HG03565 (cell line): ENCODE measurements around the gene SEC14L5.
"Not testable (repeated sequence)": the region's sequence is repeated elsewhere in the genome, so short reads cannot be mapped to it uniquely, and the experiment has no call there.

Experiments
- ATAC-seq: cut with Tn5 transposase; IDR thresholded peaks from one replicate; pipeline ENCODE4 v1.9.1; 2021; ENCODE audit warnings: mild to moderate bottlenecking, moderate library complexity; ENCODE audit not compliant: unreplicated experiment

SEC14L5 gene

DNA sequence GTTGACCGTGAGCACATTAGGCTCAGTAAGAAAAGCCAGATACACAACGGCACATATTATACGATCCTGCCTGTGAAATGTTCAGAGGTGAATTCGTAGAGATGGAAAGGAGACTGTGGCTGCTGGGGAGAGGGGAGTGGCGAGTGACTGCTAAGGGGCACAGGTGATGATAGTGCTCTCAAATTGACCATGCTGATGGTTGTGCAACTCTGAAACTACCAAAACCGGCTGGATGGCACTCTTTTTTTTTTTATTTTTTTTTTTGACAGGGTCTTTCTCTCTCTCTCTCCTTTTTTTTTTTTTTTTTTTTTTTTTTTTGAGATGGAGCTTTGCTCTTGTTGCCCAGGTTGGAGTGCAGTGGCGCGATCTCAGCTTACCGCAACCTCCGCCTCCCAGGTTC is 8.1 kb upstream of the SEC14L5 start:
- ATAC-seq: no peak

DNA sequence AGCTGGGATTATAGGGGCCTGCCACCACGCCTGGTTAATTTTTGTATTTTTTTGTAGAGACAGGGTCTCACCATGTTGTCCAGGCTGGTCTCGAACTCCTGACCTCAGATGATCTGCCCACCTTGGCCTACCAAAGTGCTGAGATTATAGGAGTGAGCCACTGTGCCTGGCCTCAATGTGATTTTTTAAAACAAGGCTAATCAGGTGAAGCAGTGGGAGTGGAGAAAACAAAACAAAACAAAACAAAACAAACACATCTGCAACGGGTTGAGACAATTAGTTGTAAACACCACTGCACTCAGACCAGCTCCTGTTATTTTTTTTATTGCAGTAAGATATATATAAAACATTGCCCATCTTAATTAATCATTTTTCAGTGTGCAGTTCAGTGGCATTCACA is 6.5 kb upstream of the SEC14L5 start:
- not testable (repeated sequence) for ATAC-seq

DNA sequence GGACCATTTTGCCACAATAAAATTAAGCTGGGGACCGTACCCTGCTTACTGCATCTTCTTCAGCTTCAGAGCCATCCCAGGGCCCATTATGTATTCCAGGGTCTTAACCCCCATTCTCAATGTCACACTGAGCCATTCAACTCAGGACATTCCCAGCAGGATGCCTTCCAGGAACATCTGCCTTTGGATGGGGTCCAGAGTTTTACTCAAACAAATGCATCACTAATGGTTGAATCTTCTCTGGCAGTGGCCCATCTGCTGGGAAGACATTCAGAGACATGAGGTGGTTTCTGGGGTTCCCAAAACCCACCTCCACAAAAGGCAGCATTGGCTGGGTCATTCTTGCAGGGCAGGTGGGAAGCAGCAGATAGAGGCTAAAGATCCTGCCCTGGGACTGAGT is 3.4 kb upstream of the SEC14L5 start:
- no peak for ATAC-seq

DNA sequence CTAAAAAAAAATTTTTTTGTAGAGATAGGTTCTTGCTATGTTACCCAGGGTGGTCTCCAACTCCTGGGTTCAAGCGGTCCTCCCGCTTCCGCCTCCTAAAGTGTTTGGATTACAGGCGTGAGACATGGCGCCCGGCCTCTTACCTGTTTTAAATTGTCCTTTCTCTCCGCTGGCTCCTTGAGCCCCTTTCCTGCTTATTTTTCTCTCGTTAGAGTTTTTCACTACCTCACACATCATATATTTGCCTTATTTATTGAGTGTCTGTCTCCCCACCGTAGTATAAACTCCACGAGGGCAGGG is 760 bp upstream of the SEC14L5 start:
- no peak for ATAC-seq

DNA sequence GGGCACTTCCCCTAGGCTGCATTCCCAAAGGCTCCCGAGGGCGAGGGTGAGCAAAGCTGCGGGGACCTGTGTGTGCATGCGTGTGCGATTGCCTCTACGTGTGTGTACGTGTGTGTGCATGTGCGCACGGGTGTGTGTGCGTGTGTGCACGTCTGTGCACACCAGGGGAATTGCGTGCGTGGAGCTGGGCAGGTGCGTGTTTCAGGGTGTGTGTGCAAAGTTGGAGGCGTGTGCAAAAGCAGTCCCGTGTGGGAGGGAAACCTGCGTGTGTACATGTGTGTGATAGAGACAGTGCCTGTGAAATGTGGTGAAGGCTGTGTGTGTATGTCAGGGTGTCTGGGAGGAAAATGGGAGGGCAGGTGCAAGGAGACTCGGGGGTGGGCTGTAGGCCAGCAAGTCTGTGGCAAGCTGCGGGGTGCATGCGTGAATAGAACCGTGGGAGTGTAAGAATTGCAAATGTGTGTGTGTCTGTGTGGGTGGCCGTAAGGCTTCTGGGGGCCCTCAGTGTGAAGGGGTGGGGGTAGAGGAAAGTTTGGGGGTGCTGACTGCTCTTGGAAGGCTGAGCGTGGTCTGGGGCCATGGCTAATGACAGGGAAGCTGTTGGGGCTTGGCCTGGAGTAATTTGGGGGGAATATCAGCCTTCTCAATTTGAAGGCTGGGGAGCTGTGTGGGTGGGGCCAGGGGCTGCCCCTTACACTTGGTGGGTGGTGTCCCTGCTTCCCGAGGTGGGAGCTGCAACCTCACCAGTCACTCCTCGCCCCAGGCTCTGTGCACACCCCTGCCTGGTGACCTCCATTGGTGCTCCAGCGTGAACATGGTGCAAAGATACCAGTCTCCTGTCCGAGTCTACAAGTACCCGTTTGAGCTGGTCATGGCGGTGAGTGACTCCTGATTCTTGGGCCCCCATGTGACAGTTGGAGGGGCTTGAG is 644 bp downstream of the SEC14L5 start:
- no peak for ATAC-seq

DNA sequence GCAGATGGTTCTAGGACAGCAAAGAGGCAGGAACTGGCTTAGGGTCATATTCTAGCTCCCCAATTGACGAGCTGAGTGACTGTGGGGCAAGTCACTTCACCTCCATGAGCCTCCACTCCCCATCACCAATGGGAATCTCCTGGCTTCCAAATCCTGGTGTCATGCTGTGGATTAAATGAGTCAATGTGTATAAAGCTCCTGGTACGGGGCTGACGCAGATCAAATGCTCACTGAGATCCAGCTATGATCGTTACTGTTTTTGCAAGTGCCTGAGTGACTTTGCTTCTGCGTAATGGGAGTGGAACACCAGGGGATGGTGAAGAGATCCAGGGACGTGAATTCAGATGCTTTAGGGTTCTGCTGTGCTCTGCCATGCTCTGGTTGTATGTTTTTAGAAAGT is 2.4 kb downstream of the SEC14L5 start:
- ATAC-seq: no peak

DNA sequence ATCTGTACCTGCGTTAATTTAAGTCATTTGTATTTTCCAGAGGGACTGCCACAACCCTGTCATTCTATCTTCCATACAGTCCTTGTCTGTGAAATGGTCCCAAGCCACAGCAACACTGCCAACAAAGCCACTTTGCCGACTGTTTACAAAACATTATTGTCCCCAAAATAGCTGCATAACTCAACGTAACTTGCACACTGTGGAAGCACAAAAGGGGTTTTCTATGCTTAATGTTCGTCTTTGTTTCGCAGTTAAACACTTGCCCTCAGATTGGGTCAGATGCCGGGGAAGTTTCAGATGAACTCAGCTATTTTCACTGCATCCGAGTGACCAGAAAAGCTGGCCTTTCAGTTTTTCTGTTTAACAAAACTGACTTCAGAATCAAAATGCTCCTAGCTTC is 4.6 kb downstream of the SEC14L5 start:
- ATAC-seq: no peak

DNA sequence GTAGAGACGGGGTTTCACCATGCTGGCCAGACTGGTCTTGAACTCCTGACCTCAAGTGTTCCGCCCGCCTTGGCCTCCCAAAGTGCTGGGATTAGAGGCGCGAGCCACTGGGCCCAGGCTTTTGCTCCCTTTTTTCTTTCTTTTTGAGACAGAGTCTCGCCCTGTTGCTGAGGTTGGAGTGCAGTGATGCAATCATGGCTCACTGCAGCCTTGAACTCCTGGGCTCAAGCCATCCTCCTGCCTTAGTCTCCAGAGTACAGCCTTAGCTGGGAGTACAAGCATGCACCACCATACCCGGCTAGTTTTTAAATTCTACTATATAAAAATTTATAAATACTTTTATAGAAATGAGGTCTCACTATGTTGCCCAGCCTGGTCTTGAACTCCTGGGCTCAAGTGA is 5.4 kb downstream of the SEC14L5 start:
- ATAC-seq: not testable (repeated sequence)

DNA sequence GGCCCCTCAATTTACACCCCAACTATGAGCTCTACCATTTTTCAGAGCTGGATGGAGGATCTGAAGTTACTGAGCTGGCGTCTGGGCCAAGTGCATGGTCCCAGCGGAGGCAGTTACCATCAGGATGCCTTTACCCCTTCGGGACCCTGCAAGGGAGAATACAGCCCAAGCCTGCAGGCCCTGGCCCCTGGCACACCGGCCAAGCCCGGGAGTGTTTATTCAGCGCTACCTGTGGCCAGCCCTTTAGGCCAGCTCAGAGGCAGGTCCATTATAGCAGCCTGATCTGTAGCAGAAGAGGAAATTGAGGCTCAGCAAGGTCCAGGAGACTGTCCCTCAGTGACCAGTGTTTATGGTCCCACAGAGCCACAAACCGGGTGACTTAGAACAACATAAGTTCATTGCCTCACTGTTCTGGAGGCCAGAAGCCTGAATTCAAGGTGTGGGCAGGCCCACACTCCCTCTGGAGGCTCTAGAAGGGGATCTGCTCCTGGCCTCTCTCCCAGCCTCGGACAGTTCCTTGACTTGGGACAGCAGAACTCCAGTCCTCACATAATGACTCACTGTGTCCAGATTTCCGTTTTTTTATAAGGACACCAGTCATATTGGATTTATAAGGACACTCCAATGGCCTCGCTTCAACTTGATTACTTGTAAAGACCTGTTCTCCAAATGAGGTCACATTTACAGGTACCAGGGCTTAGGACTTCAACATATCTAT is 8.8 kb downstream of the SEC14L5 start:
- ATAC-seq: no peak

DNA sequence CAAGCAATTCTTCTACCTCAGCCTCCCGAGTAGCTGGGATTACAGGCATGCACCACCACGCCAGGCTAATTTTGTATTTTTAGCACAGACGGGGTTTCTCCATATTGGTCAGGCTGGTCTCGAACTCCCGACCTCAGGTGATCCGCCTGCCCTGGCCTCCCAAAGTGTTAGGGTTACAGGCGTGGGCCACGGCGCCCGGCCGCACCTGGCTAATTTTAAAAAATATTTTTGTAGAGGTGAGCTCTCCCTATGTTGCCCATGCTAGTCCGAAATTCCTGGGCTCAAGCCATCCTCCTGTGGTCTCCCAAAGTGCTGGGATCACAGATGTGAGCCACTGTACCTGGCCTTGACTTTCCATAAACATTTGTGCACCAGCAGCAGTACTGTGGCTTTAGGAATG is 10.1 kb downstream of the SEC14L5 start:
- ATAC-seq: not testable (repeated sequence)

DNA sequence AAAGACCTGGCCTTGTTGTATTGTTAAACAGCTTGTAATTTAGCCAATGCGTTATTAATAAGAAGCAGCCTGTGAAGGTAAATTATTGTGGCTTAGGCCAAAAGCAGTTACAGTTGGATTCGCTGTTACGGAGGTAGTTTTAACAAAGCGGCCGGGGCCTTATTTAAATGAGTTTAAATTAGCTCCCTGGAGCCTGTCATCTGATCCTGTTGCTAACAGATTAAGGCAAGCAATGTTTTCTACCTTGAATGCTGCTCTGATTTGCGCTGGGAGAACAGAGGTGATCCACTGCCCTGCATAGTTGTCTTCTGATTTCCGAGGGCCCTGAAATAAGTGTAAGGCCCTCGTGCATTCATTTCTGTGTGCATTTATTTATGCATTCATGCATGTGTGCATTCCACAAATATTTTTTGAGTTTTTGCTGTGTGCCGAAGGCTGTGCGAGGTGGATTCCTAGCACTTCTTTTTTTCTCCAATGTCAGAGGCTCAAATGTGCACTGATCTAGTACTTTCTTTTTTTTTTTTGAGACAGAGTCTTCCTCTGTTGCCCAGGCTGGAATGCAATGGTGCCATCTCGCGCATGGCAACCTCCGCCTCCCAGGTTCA is 10.9 kb downstream of the SEC14L5 start:
- ATAC-seq: no peak

DNA sequence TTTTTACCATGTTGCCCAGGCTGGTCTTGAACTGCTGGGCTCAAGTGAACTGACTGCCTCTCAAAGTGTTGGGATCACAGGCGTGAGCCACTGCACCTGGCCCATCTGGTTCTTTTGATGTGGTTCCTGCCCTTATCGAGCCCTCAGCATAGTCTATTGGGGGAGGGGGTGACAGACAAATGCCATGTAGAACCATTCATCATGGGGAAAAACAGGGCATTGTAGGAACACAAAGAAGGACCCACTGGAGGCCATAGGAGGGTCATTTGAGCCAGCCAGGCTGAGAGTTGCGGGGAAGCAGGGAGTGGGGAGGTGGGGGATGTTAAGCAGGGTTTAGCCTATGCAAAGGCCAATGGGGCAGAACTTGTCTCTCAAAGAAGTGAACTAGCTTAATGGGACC is 11.9 kb downstream of the SEC14L5 start:
- no peak for ATAC-seq

DNA sequence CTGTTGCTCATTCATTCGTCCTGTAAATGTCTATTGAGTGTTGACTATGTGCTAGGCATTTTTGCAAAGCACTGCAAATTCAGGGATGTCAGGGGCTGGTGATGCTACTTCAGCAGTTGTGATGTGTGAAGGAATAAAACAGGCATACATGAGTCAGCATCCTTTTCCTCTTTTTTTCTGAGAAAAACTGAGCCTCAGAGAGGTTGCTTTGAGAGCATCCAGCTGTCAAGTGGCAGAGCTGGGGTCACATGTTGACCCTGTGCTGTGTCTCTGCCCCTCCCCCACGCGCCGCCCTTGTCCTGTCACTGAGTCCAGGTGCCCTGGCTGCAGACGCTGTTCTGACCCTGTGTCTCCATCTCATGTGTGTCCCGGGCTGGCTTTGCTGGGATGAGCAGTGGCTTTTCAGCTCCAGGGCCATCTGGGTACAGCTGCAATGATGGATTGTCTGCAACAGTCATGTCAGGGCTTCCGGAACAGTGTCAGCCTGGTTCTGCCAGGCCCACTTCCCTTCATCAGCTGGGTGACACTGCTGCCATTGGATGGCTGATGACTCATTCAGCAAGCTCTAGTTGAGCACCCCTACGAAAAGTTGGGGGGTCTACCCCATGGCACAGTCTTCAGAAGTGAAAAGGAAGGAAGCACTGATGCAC is 14.9 kb downstream of the SEC14L5 start:
- ATAC-seq: no peak

DNA sequence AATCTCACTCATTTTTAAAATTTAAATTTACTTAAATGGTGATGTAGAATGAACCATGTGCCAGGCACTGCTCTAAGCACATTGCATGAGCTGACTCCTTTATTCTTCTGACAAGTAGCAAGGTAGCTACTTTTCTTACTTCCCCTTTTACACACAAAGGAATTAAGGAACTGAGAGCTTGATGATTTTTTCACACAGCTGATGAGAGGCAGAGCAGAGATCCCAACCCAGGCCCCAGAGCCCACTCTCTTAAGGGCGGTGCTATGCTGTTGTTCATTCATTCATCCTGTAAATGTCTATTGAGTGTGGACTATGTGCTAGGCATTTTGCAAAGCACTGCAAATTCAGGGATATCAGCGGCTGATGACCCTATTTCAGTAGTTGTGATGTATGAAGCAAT is 17.9 kb downstream of the SEC14L5 start:
- peak; percentile 99 for ATAC-seq

DNA sequence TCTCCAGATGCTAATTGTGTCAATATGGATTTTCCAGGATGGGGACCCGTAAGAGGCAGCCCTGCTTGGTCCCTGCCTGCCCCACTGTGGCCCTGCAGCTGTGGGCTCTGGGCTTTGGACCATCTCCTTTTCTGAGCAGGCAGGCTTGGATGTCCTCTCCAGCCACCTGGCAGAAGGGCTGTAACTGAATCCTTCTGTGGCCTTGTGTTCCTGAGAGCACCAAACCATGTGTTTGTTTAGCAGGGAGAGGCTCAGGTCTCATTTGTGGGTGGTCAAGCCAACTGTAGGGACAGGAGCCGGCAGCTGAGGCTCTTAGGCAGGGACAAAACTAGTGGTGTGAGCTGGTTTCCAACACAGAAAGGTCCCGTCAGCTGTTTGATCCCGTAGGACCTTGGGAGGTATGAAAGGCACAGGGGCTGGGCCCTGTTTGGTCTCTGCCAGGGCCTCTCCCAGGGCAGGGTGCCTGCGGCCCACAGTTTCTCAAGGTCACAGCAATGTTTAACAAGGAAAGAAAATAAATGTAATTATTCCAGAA is 18.5 kb downstream of the SEC14L5 start:
- ATAC-seq: no peak

DNA sequence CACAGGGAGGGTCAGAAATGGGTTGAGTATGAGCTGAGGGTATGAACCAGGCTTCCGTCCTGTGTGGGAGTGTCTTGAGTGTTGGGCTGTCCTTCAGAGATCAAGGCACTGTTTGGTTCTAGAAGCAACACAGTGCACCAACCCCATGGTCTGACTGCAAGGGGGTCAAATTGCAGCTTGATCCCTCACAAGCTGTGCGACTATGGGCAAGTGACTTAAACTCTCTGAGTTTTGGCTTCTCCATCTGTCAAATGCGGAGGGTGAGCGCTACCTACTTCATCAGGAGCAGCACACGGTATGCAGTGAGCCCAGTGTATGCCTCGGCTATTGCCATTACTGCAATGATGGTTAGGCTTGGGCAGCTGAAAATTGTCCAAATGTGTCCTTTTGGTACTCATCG is 21.0 kb downstream of the SEC14L5 start:
- ATAC-seq: no peak

DNA sequence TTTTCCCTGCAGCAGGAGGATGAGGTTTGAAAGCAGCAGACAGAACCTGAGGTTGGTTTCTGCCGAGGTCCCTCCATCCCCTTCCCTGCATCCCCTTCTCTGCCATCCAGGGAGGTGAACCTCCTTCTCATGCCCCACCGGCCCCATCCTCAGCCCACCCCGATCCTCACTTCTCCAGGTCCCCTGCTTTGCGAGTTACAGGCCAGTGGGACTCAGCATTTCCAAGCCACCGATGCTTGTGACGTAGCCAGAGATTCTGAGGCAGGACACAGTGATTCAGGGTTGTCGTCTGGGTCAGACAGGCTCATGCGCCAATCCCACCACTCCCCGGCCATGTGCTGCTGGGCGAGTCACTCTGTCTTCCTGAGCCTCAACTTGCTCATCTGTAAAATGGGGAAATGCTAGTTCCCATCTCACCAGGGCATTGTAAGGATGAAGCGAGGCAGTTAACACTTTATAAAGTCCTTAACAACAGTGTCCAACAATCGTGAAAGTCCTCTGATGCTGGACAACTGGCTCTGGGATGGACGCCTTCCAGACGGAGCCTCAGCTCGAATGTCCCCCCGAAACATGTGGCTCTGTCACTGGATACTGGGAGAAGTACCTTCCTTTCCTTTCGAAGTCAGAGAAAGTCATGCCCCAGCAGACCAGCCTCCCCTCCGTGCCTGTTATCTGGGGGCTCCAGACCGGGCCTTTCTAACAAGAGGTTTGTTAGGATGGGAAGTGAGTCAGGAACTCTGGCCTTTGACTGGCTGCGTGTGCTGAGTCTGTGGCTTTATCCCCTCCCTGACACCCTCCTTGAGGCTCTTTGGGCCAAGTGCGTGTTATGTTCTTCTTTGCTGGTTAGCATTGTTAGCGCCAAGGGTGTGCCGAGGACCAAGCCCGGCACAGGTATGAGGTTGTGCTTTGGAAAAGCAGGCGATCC is 21.9 kb downstream of the SEC14L5 start:
- no peak for ATAC-seq

DNA sequence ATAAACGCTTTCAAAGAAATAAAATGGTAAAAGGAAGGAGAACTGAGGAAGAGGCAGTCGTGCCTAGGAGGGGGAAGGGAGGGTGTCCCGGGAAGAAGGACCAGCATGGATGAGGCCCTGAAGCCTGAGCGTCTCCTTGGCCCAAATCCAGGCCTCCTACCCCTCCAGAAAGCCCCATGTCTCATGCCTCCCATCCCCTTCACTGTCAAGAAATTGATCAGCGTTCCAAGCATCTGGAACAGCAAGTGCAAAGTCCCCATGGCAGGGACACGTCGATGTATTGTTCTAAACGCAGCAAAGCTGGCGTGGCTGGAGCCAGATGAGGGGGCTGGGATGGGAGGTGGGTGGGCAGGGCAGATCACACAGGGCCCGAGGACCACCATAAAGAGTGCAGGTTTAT is 22.6 kb downstream of the SEC14L5 start:
- ATAC-seq: no peak

DNA sequence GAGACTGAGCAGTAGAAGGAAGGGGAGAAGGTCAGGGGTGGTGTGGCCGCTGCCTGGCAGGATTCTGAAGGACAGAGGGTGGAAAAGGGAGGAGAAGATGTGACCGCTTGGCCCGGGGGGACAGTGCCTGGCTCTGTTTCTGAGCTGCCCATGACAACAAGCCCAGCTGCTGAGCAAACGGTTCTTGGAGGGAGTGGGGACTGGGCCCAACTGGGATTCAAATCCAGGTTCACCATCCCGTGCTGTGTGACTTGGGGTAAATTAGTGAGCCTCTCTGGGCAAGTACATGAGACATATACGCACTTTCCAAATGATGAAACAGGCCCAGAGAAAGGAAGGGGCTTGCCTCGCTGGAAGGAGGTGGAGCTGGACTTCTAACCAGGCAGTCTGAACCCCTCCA is 23.3 kb downstream of the SEC14L5 start:
- ATAC-seq: no peak
